GM13976 (cell line): ENCODE results near the gene CRISP3.
"Not testable (repeated sequence)": the region's sequence is repeated elsewhere in the genome, so short reads cannot be mapped to it uniquely, and the experiment has no call there.

Source experiments
- DNase-seq: peaks from one replicate; pipeline ENCODE4 v3.0.0; 2012; ENCODE audit warnings: low spot score
- in situ Hi-C: fragments of 300-500 bp; cut with MboI; formaldehyde crosslinking; loops from one replicate; pipeline ENCODE4 v1.12.0; 2022; ENCODE audit warnings: low sequenced_read_pairs, mixed read lengths, inconsistent platforms; ENCODE audit not compliant: unreplicated experiment
- TF ChIP-seq, protein P1 (sequence below): IDR thresholded peaks from 2 replicates; pipeline ENCODE4 v1.5.1; 2012; ENCODE audit warnings: borderline replicate concordance, mild to moderate bottlenecking; ENCODE audit not compliant: insufficient read depth; ENCODE audit errors: extremely low read depth, missing control alignments, control extremely low read depth

CRISP3 gene

DNA sequence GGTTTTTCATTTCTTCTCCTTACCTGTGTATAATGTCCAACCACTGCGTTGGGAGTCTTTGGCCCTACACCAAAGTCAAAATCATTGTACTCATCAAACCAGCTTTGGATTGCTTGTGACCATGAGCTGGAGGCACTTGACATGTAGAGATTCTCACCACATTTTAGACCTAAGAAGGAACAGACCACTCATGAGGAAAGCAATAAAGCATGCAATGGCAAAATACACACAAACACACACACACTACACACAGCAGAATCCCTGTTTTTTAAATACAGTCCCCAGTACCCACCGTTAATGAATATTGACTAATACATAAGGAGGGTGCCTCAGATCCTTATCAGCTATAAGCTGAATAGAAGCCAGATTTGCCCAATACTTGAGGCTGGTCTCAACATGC lies 10.5 kb downstream of the CRISP3 start:
- TF ChIP-seq, protein P1, sequence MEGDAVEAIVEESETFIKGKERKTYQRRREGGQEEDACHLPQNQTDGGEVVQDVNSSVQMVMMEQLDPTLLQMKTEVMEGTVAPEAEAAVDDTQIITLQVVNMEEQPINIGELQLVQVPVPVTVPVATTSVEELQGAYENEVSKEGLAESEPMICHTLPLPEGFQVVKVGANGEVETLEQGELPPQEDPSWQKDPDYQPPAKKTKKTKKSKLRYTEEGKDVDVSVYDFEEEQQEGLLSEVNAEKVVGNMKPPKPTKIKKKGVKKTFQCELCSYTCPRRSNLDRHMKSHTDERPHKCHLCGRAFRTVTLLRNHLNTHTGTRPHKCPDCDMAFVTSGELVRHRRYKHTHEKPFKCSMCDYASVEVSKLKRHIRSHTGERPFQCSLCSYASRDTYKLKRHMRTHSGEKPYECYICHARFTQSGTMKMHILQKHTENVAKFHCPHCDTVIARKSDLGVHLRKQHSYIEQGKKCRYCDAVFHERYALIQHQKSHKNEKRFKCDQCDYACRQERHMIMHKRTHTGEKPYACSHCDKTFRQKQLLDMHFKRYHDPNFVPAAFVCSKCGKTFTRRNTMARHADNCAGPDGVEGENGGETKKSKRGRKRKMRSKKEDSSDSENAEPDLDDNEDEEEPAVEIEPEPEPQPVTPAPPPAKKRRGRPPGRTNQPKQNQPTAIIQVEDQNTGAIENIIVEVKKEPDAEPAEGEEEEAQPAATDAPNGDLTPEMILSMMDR: no peak
- in situ Hi-C loops: no loop called here
- DNase-seq: no peak

DNA sequence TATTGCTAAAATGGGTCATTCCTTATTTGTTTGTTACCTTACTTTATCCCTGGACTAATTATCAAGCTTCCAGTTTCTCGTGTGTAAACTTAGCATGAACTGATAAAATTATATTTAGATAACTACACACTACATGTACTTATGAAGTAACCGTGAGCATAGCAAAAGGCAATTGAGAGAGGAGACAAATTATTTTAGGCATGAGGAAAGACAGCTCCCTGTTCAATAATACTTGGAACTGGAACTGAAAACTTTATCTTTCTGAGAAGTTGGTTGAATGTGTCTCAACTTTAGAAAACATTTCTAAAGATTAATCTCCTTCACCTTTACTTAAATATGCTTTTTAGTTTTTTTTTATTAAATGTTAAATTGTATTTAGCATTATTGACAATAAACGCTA lies 11.4 kb downstream of the CRISP3 start:
- no peak for DNase-seq
- TF ChIP-seq, protein P1: no peak
- in situ Hi-C loops: no loop called here

DNA sequence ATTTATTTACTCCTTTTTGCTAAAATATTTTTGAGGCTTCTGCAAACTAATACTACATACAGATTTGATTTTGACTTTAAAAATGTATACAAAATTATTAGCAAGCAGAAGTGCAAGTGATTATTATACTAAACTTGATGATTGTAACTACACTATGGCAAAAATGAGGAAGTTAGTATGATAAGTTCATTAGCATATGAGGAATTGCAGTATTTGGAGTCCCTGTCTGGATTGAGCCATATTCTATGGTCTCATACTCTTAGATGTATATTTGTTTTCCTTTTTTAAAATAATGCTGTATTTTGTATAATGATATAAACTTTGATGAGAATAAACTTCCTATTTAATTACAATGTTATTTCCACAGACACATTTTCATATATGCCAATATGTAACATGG lies 13.9 kb downstream of the CRISP3 start:
- DNase-seq: no peak
- in situ Hi-C loops: no loop called here
- TF ChIP-seq, protein P1: no peak

DNA sequence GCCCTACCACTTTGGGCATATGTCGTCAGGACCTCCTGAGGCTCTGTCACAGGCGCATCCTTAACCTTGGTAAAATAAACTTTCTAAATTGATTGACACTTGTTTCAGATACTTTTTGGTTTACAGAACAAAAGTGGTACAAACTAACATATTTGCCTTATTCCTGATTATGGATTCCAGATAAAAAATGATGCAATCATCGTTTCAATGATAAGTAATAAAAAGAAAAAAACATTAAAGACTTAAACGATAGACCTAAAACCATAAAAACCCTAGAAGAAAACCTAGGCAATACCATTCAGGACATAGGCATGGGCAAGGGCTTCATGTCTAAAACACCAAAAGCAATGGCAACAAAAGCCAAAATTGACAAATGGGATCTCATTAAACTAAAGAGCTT lies 20.3 kb downstream of the CRISP3 start:
- DNase-seq, in situ Hi-C loops: not testable (repeated sequence)

DNA sequence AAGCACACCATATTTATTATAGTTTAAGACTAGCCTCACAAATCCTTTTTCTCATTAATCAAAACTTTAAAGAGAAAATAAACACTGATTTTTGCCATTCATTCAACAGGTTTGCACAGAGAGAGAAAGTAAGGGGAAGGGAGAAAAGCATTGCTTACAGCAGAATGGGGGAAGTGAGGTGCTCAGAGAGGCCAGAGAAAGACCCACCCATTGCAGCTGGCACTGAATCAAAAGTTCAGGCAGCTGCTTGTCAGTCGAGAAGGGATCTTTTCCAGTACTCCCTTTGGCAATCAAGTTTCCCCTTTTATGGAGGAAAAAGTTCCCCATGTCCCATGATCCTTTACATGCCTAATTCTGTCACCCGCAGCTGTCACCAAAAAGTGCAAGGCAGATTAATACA lies 22.9 kb downstream of the CRISP3 start:
- TF ChIP-seq, protein P1: no peak
- in situ Hi-C loops: no loop called here
- no peak for DNase-seq

DNA sequence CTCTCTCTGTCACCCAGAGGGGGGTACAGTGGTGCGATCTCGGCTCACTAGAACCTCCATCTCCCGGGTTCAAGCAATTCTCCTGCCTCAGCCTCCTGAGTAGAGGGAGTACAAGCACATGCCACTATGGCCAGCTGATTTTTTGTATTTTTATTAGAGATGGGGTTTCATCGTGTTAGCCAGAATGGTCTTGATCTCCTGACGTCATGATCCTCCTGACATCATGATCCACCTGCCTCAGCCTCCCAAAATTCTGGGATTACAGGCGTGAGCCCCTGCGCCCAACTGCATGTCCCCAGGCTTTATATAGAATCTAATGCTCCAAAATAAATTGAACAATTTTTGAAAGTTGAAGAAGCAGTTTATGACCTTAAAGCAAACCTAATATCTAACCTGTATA lies 23.8 kb downstream of the CRISP3 start:
- in situ Hi-C loops: no loop called here
- TF ChIP-seq, protein P1: no peak
- DNase-seq: no peak

DNA sequence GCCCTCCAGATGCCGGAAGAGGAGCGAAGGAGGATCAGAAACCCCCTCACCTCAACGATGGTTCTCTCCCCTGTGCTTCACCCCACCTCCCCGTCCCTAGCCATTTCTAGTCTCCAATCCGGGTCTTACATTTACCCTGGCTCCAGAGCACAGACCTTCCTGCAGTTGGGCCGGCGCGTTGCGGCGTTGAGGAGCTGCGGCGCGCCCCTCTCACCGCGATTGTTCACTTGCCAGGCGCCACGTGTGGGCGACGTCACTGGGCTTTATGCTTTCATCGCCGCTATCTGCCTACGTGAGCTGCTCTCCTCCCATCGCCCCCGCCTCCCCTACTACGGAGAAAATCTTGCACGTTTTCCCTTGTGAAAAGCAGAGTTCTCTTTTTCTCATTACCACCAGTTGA lies 30.8 kb downstream of the CRISP3 start, which contains the start of gene CRISP2:
CRISP2 (minus strand) TSS at position 198 of the 400 bp plus-strand sequence. CDS start 4,347 bp downstream, outside the sequence.
- TF ChIP-seq, protein P1: no peak
- in situ Hi-C loops: no loop called here
- DNase-seq: no peak
